ENCODE results near the gene ABCC3. TPM values are rescaled to one million over a fixed set of nuclear protein-coding genes. Genes with fewer than 3 reads are reported as not detected.
"Not testable (repeated sequence)": the region's sequence is repeated elsewhere in the genome, so short reads cannot be mapped to it uniquely, and the experiment has no call there.

ABCC3 gene
- total RNA-seq, 4 donors from 2014 or later, result 2.0 to 18.7 (median 5.1) TPM

DNA sequence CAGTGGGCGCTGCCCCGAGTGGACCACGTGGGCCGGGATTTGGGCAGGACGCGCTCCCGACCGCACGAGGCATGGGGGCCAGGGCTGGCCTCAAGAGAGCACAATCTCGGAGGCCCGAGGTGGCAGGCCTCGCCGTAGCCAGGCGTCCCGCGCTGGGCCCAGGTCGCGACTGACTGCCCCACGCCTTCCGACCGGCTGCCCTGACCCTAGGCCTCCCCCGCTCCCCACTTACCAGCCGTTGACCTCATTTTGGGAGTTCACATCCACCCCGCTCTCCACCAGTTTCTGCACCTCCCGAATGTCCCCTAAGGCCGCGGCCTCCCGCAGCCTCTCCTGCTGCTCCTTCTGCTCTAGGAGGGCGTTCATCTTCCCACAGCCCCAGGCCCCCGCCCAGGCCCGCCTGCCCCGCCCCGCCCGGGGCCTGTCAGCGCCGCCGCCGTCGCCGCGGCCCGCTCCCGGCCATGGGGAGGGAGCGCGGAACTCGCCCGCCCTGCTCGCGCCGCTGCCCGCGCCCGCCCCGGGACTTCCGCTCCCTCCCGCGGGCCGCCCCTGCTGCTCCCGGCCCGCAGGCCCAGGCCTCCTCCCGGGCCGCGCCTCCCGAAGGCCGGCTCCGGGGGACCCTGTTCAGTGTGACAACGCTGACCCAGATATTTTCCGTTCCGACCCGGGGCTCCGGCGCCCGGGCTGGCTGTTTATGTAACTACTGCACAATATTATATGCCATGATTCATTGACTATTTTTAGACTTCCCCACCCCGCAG, 72.8 kb downstream of the ABCC3 start, which contains the start of gene ANKRD40:
Gene ANKRD40, minus strand, starts transcription at position 626 of the 761 bp plus-strand sequence. Its CDS starts 260 bp downstream, at position 366.
- Histone ChIP-seq H3K36me3 (peaks cover 0 to 18% of the 10 kb centered on the region in 2 donors), H3K4me1 (peaks cover 9 to 71% (median 21%) of the 10 kb centered on the region in 3 donors), H3K27ac (peak within 1 kb of the TSS; percentile 90 to 95 (median 94)), H3K27me3 (no peaks in the 10 kb centered on the region), H3K4me3 (peak within 1 kb of the TSS; percentile 55 to 79), H3K9me3 (no peaks in the 10 kb centered on the region)
- peak; percentile 95 for ATAC-seq
- 0% methylated on average over 1 to 12 of the region's 74 CpGs for whole genome bisulfite sequencing, 2 donors (ENCODE audit: low coverage in 1 of 2)
- TF ChIP-seq, protein P1, sequence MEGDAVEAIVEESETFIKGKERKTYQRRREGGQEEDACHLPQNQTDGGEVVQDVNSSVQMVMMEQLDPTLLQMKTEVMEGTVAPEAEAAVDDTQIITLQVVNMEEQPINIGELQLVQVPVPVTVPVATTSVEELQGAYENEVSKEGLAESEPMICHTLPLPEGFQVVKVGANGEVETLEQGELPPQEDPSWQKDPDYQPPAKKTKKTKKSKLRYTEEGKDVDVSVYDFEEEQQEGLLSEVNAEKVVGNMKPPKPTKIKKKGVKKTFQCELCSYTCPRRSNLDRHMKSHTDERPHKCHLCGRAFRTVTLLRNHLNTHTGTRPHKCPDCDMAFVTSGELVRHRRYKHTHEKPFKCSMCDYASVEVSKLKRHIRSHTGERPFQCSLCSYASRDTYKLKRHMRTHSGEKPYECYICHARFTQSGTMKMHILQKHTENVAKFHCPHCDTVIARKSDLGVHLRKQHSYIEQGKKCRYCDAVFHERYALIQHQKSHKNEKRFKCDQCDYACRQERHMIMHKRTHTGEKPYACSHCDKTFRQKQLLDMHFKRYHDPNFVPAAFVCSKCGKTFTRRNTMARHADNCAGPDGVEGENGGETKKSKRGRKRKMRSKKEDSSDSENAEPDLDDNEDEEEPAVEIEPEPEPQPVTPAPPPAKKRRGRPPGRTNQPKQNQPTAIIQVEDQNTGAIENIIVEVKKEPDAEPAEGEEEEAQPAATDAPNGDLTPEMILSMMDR (IDR thresholded peaks at IDR 0.05), result peak in 1 of 4 experiments; percentile 13
- TF ChIP-seq EP300 (IDR thresholded peaks at IDR 0.05), result no peak
- TF ChIP-seq POLR2AphosphoS5 (IDR thresholded peaks at IDR 0.05), result peak; percentile 86
- peak; percentile 63 to 67 for TF ChIP-seq POLR2A (IDR thresholded peaks at IDR 0.05)

DNA sequence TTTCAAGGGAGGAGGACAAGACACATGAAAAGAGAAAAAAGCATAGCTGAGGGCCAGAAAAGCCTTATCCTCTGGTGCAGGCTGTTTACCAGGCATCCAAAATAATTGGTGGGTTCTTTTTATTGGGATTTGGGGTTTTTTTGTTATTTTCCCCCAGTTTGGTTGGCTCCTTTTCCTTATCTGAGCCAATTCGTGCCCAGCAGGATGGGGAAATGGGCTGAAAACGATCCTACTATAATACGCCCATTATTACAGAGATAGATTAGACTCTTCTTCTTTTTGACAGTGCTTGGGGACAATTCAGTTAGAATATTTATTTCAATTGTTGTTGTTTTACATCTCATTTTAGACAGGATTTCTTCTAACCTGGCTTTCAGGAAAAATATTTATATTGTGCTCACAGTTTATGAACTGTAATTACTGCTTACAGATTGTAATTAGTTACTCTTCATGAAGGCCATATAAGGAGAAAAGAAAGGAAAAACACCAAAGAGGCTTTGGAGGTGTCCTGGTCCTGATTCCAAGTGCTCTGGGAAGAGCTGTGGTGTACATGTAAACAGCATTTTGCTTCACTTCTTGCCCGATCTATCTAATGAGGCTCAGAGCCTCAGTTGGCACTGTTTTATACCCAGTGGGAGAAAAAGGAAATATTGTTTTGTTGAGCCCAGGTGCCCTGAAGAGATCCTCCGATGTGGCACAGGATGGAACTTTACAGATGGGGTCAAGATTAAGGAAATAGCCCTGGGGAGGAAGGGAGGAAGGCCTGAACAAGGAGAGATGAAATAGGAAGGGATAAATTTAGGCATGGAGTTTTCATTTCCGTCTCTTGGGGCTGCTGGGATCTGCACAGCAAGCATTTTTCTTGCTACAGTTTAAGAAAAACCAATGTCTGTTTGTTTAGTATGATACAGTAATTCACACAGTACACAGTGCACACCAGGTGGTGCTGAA, 73.6 kb downstream of the ABCC3 start:
- H3K27me3 ChIP-seq, result no peaks in the 10 kb centered on the region
- peak overlapping the region; percentile 55 to 79 for H3K4me3 ChIP-seq
- no peaks in the 10 kb centered on the region for H3K9me3 ChIP-seq
- H3K27ac ChIP-seq, result peak overlapping the region; percentile 90 to 95 (median 94)
- WGBS, 2 donors (ENCODE audit: low coverage in 1 of 2), result 0 to 5% methylated on average over 5 to 6 of the region's 6 CpGs
- peak; percentile 27 for ATAC-seq
- peaks cover 9 to 63% (median 21%) of the 10 kb centered on the region in 3 donors for H3K4me1 ChIP-seq
- TF ChIP-seq POLR2AphosphoS5 (IDR thresholded peaks at IDR 0.05), result no peak
- TF ChIP-seq, protein P1 (IDR thresholded peaks at IDR 0.05), result no peak
- TF ChIP-seq POLR2A (IDR thresholded peaks at IDR 0.05), result no peak
- no peak for TF ChIP-seq EP300 (IDR thresholded peaks at IDR 0.05)
- H3K36me3 ChIP-seq, result peaks cover 0 to 18% of the 10 kb centered on the region in 2 donors

DNA sequence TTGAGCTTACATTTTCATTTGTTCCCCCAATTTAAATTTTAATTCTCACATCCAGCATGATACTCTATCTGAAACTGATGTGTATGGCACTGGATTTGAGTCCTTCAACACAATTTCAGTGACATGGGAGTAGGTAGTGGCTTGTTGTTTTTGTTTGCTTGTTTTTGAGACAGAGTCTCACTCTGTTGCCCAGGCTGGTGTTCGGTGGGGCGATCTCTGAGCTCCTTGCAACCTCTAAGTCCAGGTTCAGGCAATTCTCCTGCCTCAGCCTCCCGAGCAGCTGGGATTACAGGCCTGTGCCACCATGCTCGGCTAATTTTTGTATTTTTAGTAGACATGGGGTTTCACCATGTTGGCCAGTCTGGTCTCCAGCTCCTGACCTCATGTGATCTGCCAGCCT, 74.4 kb downstream of the ABCC3 start:
- WGBS, 2 donors (ENCODE audit: low coverage in 1 of 2), result 72 to 92% methylated on average over 3 to 4 of the region's 4 CpGs
- ATAC-seq, result not testable (repeated sequence)

DNA sequence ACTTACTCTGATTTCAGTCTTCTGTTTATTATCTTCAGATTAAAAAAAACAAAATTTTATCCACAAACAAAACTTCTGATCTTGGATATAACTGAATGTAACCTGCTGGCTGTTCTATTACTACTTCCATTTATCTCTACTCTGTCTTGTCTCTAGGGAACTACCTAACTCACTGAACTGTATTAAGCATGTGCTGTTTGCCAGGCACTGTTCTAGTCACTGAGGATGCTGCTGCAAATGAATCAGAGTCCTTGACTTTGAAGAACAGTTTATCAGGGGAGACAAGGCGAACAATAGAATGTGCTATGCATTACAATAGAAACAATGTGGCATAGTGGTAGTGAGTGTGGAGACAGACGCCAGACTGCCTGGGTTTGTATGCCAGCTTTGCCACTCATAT, 75.3 kb downstream of the ABCC3 start:
- 67 to 83% methylated on average over 1 to 2 of the region's 2 CpGs for WGBS, 2 donors (ENCODE audit: low coverage in 1 of 2)
- H3K4me3 ChIP-seq, result no peak overlapping the region
- H3K27me3 ChIP-seq, result no peaks in the 10 kb centered on the region
- peaks cover 0 to 4% of the 10 kb centered on the region in 2 donors for H3K36me3 ChIP-seq
- H3K27ac ChIP-seq, result peak overlapping the region in 3 of 4 donors; percentile 6 to 95 (median 93)
- H3K4me1 ChIP-seq, result peaks cover 9 to 46% (median 21%) of the 10 kb centered on the region in 3 donors
- no peak for ATAC-seq
- no peaks in the 10 kb centered on the region for H3K9me3 ChIP-seq
- TF ChIP-seq POLR2A (IDR thresholded peaks at IDR 0.05) (no peak), EP300 (IDR thresholded peaks at IDR 0.05) (no peak), POLR2AphosphoS5 (IDR thresholded peaks at IDR 0.05) (no peak)
- TF ChIP-seq, protein P1 (IDR thresholded peaks at IDR 0.05), result no peak

More for the DNA sequence above, 74.4 kb downstream of the ABCC3 start:
- Histone ChIP-seq H3K4me1 (peaks cover 9 to 56% (median 21%) of the 10 kb centered on the region in 3 donors), H3K27ac (peak overlapping the region; percentile 90 to 95 (median 94)), H3K36me3 (peaks cover 0 to 12% of the 10 kb centered on the region in 2 donors)
- not testable (repeated sequence) for H3K9me3 ChIP-seq, H3K4me3 ChIP-seq, H3K27me3 ChIP-seq

DNA sequence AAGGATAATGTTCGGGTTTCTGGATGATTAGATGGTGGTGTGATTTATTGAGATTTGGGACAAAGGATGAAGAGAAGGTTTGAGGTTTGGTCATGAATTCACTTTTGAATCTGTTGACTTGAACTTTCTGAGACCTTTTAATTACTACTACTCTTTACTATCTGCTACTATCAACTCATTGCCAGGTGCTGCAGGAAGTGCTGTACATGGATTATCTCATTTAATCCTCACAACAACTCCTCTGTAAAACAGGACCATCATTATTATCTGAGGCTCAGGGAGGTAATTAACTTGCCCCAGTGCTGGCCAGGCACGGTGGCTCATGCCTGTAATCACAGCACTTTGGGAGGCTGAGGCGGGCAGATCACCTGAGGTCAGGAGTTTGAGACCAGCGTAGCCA, 76.0 kb downstream of the ABCC3 start:
- H3K4me3 ChIP-seq, result no peak overlapping the region
- H3K4me1 ChIP-seq, result peaks cover 9 to 40% (median 21%) of the 10 kb centered on the region in 3 donors
- peak overlapping the region in 3 of 4 donors; percentile 20 to 95 (median 32) for H3K27ac ChIP-seq
- no peak for ATAC-seq
- no peaks in the 10 kb centered on the region for H3K27me3 ChIP-seq
- no peaks in the 10 kb centered on the region for H3K36me3 ChIP-seq
- WGBS, 2 donors (ENCODE audit: low coverage in 1 of 2), result 80 to 90% methylated on average over 4 of the region's 4 CpGs
- TF ChIP-seq, protein P1 (IDR thresholded peaks at IDR 0.05), result no peak
- TF ChIP-seq EP300 (IDR thresholded peaks at IDR 0.05) (no peak), POLR2A (IDR thresholded peaks at IDR 0.05) (no peak), POLR2AphosphoS5 (IDR thresholded peaks at IDR 0.05) (no peak)
- H3K9me3 ChIP-seq, result no peaks in the 10 kb centered on the region
